Measurements from ENCODE around the gene LHFPL2.

The LHFPL2 gene

DNA sequence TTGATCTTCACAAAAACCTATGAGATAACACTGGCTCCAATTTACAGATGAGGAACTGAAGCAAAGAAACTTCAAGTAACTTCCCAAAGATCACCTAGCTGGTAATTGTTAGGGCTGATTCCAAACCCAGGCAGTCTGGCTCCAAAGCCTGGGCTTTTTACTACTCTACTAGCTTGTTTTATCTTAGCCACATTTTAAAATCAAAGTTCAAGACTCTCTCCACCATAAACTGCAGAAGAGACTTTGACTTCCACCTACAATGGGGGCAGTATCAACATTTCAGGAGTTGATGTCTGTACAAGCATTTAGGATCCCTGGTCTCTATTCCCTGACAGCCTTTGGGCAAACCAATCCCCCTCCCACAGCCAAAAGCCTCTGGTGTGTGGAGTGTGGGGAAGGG lies 33.8 kb downstream of the LHFPL2 start:
- DNase-seq: no peak

- DNase-seq: no peak
These were observed 34.8 kb downstream of the LHFPL2 start for GRCh38 chr5:78613756-78614155.

- DNase-seq: no peak
These were observed 35.4 kb downstream of the LHFPL2 start for GRCh38 chr5:78613151-78613533.

- DNase-seq: no peak
These were observed 36.1 kb downstream of the LHFPL2 start for GRCh38 chr5:78612227-78613150.

- DNase-seq: no peak
These were observed 37.4 kb downstream of the LHFPL2 start for GRCh38 chr5:78611126-78611605.

DNA sequence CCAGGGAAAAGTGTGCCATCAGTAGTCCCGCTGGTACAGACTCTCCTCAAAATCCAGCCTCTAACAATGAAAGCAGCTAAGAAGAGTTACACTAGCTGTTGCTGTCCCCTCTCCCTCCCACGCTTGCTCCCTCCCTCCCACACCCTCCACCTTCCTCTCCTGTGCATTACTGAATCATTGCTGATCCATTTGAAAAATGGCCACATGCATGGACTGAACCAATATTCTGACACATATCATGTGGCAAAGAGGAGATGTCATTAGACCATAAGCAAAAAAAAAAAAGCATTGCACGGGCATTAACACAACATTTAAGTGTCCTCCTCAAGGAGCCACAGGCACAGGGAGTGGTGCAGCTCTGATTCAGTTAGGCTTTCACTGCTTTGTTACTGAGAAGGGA lies 37.9 kb downstream of the LHFPL2 start:
- DNase-seq: no peak

- DNase-seq: no peak
These were observed 38.4 kb downstream of the LHFPL2 start for GRCh38 chr5:78610163-78610583.

- DNase-seq: no peak
These were observed 40.7 kb downstream of the LHFPL2 start for GRCh38 chr5:78607864-78608263.

DNA sequence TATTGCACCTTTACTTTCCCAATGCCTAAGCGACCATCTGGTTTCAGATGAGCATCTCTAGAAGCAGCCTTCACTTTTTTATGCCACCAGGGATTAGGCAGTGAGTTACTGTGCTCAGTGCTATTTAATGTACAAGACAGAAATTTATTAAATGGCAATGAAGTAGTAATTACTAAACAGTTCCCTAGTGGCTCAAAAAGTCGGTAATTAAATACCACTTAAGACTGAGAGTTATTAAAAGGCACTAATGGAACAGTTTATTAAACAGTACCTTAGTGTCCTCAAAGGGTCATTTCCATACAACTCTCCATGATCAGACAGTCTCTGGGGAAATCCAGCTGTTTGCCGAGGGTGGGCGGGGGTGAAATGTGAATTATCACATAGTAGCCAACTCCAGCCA lies 42.3 kb downstream of the LHFPL2 start:
- no peak for DNase-seq

DNA sequence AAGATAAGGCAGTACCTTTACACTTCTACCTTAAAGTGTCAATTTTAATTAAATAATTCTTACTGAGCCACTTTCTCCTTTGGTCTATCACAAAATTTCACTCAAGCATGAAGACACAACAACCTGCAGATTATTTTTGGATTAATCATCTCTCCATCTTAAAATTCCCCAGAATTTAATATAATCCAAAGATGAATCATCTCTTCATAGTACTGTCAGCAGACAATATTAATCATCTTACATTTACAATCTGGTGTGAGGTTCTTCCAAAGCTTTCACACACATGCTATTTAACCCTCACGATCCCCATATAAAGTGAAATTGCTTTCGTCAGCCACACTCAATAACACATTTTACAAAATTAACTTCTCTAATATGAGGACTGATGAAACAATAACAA lies 43.0 kb downstream of the LHFPL2 start:
- no peak for DNase-seq

DNA sequence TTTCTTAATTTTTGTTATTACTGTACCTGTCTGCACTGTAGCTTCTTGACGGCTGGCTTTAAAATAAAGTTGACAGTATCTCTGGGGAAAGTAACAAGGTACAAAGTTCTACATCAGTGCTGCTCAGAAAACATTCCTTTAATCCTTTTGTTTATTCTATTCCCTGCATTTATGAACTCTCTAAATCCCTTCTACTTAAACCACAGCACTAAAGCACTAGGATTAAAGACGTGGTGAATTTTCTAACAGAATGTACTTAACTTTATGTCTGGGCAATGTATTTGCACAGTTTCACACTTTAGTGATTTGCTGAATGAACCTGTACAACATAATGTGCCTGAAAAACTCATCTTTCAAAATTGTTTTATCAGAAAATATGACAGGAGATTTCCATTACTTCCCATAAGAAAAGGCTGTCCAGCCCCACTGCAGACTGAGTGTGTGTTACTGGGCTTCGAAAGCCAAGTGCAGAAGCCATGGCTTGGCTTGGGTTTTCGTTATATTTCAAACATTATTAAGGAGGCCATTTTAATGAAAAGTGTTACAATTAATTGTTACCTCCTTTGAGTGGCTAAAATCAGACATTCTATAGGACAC lies 43.8 kb downstream of the LHFPL2 start:
- no peak for DNase-seq

DNA sequence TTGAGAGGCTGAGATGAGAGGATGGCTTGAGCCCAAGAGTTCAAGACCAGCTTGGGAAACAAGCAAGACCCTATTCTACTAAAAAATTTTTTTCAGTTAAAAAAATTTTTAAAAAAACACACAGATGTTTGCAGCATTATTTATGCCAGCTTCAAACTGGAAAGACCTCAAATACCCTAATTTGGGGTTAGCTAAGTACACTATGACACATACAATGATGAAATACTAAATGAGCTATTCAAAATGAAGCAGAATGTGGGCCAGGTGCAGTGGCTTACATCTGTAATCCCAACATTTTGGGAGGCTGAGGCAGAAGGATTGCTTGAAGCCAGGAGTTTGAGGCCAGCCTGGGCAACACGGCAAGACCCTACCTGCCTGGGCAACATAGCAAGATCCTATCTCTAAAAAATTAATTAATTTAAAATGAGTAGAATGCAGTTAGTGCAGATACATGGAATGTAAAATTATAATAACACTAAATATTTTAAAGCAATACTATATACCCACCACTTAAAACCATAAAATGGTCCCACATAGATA lies 44.9 kb downstream of the LHFPL2 start:
- DNase-seq: no peak

DNA sequence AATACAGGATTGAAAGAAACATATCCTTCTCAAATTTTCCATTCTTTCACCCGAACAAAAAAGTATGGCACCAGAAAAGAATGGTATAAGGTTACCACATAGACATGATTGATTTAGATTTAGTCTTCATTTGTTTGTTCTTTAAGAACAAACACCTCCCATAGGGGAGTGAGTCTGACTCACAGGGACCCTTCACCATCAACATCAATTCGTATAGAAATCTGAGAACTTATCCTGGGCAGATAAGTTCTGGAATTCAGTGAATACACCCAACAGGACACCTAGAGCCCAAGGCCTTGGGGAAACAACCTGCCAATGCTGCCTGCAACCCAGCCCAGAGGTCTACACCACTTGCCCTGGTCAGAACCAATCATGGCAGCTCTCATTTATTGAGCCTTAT lies 46.2 kb downstream of the LHFPL2 start:
- no peak for DNase-seq

DNA sequence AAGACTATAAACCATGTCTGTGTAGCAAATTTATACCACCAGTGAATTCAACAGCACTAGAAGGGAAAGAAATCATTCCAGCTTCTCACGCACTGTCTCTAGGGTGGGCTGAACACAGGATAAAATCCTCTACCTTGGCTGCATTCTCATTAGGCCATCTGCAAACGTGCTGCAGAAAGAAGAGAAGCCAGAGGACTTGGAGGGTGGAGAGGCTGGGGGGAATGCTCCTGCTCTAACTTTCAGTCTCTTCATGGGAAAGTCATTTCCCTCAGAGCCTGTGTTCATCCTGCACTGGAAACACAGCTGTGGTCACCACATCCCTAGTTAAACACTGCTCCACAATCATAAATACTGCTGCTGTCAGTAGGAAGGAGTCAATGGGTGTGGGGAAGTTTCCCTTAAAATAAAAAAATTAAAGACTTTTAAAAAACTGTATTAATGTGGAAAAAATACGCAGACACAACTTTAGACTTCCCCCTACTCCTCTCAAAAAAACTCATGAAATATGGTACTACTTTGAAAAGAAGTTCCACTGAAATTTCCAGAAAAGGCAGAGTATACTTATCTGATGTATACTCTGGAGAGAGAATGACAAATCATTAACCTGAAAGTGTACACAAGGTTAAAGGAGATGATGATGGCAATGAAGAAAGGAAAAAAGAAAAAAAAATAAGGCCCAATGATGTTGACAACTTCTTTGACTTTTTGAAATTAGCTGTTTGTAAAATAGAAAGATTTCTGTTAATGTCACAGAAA lies 46.8 kb downstream of the LHFPL2 start:
- no peak for DNase-seq

- DNase-seq: no peak
These were observed 47.7 kb downstream of the LHFPL2 start for GRCh38 chr5:78600687-78601414.

DNA sequence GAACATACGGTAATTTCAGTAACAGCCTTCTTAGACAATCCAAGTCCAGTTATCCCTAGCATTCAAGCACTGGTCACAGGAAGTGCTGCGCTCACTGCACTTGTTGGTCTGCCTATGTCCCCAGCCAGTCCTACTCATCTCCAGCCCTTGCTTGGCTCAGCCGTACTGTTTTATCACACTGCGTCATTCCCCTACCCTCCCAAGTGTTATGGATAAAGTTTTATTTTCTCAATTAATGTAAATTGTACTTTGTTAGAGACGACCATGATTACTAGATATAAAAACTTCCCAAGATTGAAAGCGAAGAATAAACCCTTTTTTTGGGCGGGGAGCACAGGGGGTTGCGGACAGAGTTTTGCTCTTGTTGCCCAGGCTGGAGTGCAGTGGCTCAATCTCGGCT lies 49.6 kb downstream of the LHFPL2 start:
- no peak for DNase-seq

DNA sequence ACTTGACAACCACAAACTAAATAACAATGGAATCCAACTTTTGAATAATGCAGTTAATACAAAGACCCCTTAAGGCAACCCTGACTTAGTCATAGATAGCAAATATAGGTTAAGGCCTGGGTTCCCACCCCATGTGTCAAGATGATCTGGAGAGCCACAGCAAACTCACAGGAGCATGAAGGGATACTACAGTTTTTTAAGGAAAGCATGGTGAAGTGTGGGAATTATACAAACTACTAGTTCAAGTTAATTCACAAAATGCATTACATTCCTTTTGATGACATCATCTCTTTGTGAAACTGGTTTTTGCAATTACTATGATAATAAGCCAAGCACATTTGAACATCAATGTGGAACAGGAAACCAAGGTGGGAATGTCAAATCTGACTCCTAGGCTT lies 50.6 kb downstream of the LHFPL2 start:
- DNase-seq: no peak

DNA sequence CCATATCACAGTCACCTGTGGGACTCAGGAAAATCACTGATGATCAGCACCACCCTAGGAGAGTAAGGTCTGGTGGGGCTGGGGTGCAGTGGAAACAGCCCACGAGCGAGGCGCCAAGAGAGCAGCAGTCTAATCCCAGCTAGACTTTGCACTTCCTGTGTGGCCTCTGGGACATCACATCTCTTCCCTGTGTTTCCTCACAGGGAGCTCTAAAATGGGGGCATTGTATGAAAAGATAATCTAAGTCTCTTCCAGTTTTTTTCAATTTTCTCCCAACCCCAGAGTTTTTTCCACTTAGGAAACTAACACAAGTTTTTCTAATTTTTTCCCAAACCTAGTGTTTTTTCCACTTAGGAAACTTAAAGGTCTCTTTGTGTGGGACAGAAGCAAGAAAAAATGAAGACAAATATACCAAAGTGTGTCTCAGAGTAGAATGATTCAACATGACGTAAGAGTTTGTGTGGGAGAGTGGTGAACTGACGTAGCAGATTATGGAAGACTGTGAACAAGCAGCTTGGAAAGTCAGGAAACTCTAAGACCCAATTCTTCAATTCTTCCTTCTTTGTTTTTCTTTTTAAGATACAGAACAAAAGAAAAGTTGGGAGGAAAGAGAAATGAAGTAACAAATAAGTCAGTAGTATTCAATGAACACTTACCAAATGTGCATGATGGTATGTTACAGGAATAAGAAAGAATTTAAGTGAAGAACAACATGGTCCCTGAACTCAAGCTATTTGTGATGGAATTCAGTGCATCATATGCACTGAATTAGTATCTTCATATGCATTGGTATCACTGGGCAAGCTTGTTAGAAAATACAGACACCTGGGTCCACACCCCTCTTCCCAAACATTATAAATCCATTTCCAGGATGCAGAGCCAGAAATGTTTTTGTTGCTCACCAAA lies 51.3 kb downstream of the LHFPL2 start:
- DNase-seq: no peak

DNA sequence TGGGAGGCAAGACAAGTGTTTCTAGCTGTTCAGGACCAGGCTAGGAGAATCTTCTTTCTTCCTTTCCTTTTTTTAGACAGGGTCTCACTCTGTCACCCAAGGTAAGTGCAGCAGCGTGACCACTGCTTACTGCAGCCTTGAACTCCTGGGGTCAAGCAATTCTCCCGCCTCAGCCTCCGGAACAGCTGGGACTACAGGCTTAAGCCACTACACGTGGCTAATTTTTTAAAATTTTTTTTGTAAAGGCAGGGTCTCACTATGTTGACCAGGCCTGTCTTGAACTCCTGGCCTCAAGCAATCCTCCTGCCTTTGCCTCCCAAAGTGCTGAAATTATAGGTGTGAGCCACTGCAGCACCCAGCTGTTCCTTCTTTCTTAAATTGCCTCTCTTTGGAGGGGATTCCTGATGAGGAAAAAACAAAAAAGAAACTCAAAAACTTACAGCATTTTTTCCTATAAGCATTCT lies 53.1 kb downstream of the LHFPL2 start:
- no peak for DNase-seq

DNA sequence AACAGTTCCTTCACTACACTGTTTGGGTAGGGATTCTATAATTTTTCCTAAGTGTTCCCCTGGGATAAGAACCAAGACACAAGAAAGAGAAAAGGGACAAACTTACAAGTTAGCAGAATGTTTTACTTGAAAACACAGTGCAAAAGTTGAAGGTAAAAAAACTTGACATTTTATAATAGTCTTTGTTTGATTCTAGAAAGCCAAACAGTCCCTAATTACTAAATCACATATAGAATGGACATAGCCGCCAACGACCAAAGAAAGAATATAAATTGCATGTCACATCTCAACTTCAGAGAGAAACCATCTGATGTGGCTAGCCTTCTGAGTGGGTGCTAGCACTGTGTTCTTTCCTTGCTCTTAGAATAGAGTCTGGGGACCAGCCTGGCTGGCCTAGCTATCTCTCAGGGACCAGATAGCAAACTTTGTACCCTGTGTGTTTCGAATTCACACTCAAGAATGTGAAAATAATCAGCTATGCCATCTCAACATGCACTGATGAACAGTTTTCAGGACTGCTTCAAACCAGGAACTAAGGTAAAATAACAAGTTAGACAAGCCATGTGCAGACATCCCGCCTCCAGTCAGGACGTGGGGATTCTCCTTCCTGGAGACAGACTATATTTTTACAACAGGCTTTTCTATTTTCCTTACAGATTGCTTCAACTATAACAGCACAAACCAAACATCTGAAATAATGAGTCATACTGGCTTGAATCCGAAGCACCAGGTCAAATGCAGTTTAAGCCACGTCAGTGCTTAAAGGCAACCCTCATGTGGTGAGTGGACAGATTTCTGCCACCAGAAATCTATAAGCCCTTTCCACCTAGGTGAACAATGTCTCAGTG lies 53.7 kb downstream of the LHFPL2 start:
- DNase-seq: no peak
